ENCODE data around the gene ZBTB46.
"Not testable (repeated sequence)": the region's sequence is repeated elsewhere in the genome, so short reads cannot be mapped to it uniquely, and the experiment has no call there.

ZBTB46 gene

GRCh38 chr20:63811491-63811875, 19.6 kb downstream of the ZBTB46 start:
- DNase-seq: no peak

- no peak for DNase-seq
These were observed 20.2 kb downstream of the ZBTB46 start for GRCh38 chr20:63810730-63811490.

- DNase-seq: no peak
These were observed 21.2 kb downstream of the ZBTB46 start for GRCh38 chr20:63809856-63810255.

GRCh38 chr20:63808964-63809674, 21.9 kb downstream of the ZBTB46 start:
- no peak for DNase-seq

- no peak for DNase-seq
These were observed 22.8 kb downstream of the ZBTB46 start for GRCh38 chr20:63808145-63808724.

- DNase-seq: no peak
These were observed 23.4 kb downstream of the ZBTB46 start for GRCh38 chr20:63807654-63808053.

GRCh38 chr20:63804308-63804636, 26.8 kb downstream of the ZBTB46 start:
- DNase-seq: no peak

- no peak for DNase-seq
These were observed 28.4 kb downstream of the ZBTB46 start for GRCh38 chr20:63802469-63803240.

- DNase-seq: not testable (repeated sequence)
These were observed 29.9 kb downstream of the ZBTB46 start for GRCh38 chr20:63801174-63801573.

- DNase-seq: not testable (repeated sequence)
These were observed 30.7 kb downstream of the ZBTB46 start for GRCh38 chr20:63800411-63800810.

- not testable (repeated sequence) for DNase-seq
These were observed 31.9 kb downstream of the ZBTB46 start for GRCh38 chr20:63799127-63799526.

GRCh38 chr20:63797175-63797574, 33.9 kb downstream of the ZBTB46 start:
- DNase-seq: not testable (repeated sequence)

- no peak for DNase-seq
These were observed 35.8 kb downstream of the ZBTB46 start for GRCh38 chr20:63795178-63795830.

GRCh38 chr20:63794614-63795013, 36.5 kb downstream of the ZBTB46 start:
- DNase-seq: no peak

- DNase-seq: no peak
These were observed 38.2 kb downstream of the ZBTB46 start for GRCh38 chr20:63792866-63793265.

- DNase-seq: no peak
These were observed 39.4 kb downstream of the ZBTB46 start for GRCh38 chr20:63791497-63792156.

- DNase-seq: no peak
These were observed 40.4 kb downstream of the ZBTB46 start for GRCh38 chr20:63790572-63791168.

GRCh38 chr20:63789836-63790571, 41.1 kb downstream of the ZBTB46 start:
- no peak for DNase-seq

- DNase-seq: no peak
These were observed 43.3 kb downstream of the ZBTB46 start for GRCh38 chr20:63787749-63788148.

GRCh38 chr20:63787302-63787701, 43.8 kb downstream of the ZBTB46 start:
- no peak for DNase-seq

- DNase-seq: no peak
These were observed 45.4 kb downstream of the ZBTB46 start for GRCh38 chr20:63785691-63786131.

Data from NCI-H187 treated with DMSO at 0.1 percent for 48 hours (cell line).